Vagina (tissue), 2 donors: ENCODE data around the gene CEP250.

Experiments used
- CTCF ChIP-seq, 3 experiments: fragments of 450-650 bp in 2 of 3; fragments of 200-600 bp in 1 of 3; sonication (generic) in 1 of 3; IDR thresholded peaks; one replicate each; pipeline ENCODE4 v1.5.1; 2017 to 2019; ENCODE audit warnings: antibody characterized with exemption in 3 of 3, mild to moderate bottlenecking in 2 of 3, moderate library complexity in 2 of 3
- POLR2AphosphoS5 ChIP-seq, 2 donors: sonication (generic); formaldehyde crosslinking; IDR thresholded peaks; one replicate each; pipeline ENCODE4 v1.9.0; 2017; ENCODE audit warnings: antibody characterized with exemption in 2 of 2, mild to moderate bottlenecking in 2 of 2, low read depth in 1 of 2; ENCODE audit not compliant: insufficient read depth in 1 of 2

DNA sequence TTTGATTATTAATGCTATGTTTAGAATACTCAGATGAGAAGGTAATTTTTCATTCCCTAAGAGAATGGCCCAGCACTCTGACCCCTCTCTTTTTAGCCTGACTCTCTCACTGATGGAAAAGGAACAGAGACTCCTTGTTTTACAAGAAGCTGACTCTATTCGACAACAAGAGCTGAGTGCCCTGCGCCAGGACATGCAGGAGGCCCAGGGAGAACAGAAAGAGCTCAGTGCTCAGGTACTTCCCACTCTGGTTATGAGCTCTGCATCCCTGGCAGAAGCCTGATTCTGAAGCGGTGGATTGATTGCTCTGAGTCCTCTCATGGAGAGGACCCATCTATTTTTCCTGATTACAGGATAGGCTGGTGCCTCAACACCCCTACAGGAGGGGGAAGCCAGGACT, 41.1 kb downstream of the CEP250 start:
- no peak for TF ChIP-seq POLR2AphosphoS5 (IDR thresholded peaks at IDR 0.05; ENCODE audit: insufficient read depth in 1 of 2, low read depth in 1 of 2)
- TF ChIP-seq CTCF (IDR thresholded peaks at IDR 0.05): no peak
